DMS 273 treated with DMSO at 0.1 percent for 48 hours (cell line): ENCODE results near the gene ARHGAP1.

Source experiments
- DNase-seq: peaks from one replicate; lab custom pipeline; 2025; lab: John Stamatoyannopoulos, UW

ARHGAP1 gene

GRCh38 chr11:46640036-46640788 is 60.2 kb downstream of the ARHGAP1 start:
- no peak for DNase-seq

GRCh38 chr11:46639197-46639839 is 61.1 kb downstream of the ARHGAP1 start:
- DNase-seq = no peak

GRCh38 chr11:46637546-46637945 is 62.9 kb downstream of the ARHGAP1 start:
- no peak for DNase-seq

DNA sequence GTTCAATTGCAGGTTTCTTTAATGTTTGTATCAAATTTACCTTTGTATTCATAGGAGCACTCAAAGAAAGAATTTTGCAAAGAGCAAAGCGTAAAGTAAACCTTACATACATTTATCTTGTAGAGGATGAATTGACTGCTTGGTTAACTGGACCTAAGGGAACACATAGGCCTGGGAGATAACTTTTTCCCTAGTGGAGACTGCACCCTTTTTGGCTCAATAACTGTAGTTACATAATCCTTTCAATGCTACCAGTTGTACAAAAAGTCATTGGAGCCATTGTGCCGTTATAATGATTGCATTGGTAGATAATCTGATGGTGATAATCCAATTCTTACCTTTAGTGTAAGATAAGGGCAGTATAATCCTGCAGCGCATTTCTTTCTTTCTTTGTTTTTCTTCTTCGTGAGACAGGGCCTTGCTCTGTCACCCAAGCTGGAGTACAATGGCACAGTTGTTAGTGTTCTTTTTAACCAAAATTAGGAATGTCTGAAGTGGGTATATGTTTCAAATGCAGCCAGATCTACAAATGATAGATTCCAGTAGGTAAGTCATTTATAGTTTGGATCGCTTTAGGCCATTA is 64.8 kb downstream of the ARHGAP1 start:
- no peak for DNase-seq

GRCh38 chr11:46633291-46634217 is 66.9 kb downstream of the ARHGAP1 start:
- DNase-seq = no peak

DNA sequence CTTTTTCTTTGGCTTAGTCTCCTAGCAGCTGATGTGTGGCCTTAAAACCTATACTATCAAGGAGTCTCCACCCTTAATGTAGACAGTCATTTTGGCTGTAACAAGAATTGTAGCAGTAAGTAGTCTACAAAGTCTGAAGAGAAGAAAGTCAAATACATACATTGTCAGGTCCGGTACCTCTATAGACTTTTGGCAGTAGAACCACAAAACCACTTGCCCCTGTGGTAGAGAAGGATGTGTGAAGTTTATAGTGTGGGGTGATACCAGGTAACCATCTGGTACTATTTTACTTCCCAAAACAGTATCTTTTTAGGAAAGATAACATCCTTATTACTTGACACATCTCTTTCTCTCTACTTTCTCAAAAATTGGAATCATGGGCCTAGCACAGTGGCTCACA is 67.9 kb downstream of the ARHGAP1 start:
- DNase-seq = no peak

GRCh38 chr11:46631676-46632075 is 68.7 kb downstream of the ARHGAP1 start:
- no peak for DNase-seq

GRCh38 chr11:46630237-46630636 is 70.2 kb downstream of the ARHGAP1 start:
- no peak for DNase-seq

- no peak for DNase-seq
Observed at GRCh38 chr11:46628961-46629360, 71.5 kb downstream of the ARHGAP1 start.
